ENCODE data around the gene STIM1.
"Not testable (repeated sequence)": the region's sequence is repeated elsewhere in the genome, so short reads cannot be mapped to it uniquely, and the experiment has no call there.

The STIM1 gene

DNA sequence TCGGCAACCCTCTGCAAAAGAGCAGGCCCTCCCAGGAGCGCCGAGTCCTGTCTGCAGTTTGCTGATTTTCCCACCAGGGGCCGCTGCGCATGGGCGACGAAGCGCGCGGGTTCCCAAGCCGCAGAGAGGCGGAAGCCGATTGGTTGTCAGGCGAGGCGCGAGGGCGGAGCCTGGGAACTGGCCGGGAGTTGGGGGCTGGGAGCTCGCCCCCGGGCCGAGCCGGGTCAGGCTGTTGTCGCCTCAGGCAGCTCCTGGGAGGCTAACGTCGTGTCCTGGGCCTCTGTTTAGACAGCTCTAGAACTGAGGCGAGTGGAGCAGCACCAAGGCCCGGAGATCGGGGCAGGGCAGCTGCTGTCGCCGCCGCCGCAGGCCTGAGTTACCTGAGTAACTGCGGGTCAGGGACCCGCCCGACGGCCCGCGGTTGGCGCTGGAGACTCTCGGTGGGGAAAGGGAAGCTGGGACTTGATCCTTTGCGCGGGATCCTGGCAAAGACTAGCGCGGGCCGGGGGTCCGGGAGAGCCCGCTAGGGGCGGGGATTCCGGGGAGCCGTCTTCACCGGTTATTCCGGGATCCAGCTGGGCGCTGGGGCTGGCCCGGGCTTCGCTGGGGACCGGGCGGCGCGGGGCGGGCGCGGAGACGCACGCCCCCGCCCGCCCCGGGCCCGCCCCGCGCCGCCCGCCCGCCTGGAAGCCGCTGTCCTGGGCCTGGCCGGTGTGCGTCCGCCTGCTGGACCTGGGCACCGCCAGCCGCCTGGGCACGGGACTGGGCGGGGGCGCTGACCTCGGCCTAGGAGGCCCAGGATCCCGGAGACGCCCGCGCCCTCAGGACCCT lies at the start of gene STIM1:
TSS of gene STIM1 (plus strand) at position 688 of the 831 bp plus-strand sequence. CDS start 607 bp downstream, outside the sequence.
- peak; percentile 98 for DNase-seq (ENCODE audit: low read depth in 1 of 2, low spot score in 1 of 2)

DNA sequence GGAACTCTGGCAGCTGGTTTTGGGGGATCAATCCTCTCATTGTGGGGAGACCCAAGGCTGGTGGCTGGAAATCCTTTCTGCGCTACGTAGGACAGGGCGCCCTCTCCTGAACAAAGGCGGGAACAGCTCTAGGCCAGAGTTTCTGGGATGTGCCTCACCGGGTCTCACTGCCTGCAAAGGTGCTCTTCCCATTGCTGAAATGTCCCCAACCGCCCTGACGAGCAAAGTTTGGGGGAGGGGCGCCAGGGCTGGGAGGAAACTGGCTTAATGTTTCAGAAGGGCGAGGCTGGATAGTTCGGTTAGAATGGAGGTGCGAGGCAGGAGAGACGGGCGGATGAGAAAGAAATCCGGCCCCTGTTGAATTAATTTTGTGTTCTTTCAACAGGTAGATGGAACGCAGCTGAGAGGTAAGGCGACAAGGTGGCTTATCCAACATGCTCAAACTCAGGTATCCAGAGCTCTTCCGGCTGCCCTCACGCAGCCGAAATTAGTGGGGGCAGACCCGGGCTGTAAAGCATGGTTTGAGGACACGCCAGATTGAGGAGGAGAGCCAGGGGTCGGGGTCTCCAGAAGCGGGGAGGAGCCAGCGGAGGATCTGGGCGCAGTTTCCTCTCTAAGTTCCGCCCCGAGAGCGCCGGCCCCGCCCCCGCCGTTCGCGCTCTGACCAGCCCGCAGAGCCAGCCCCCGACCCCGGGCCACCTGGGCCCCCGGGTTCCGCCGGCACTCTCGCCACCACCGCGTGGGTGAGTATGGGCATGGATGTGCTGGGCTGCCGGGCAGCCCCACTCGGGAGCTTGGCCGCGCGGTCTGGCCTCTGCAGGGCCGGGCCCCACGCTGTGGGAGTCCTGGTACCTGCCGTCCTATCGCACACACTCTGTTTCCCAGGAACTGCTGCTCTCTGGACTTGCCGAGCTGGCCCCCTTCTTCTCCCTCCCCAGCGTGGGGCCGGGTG lies 47.3 kb upstream of the STIM1 start, which contains the start of gene PGAP2:
TSS of gene PGAP2 (plus strand) at position 652 of the 952 bp plus-strand sequence. CDS start 2,700 bp downstream, outside the sequence.
- no peak for DNase-seq (ENCODE audit: low read depth in 1 of 2, low spot score in 1 of 2)

DNA sequence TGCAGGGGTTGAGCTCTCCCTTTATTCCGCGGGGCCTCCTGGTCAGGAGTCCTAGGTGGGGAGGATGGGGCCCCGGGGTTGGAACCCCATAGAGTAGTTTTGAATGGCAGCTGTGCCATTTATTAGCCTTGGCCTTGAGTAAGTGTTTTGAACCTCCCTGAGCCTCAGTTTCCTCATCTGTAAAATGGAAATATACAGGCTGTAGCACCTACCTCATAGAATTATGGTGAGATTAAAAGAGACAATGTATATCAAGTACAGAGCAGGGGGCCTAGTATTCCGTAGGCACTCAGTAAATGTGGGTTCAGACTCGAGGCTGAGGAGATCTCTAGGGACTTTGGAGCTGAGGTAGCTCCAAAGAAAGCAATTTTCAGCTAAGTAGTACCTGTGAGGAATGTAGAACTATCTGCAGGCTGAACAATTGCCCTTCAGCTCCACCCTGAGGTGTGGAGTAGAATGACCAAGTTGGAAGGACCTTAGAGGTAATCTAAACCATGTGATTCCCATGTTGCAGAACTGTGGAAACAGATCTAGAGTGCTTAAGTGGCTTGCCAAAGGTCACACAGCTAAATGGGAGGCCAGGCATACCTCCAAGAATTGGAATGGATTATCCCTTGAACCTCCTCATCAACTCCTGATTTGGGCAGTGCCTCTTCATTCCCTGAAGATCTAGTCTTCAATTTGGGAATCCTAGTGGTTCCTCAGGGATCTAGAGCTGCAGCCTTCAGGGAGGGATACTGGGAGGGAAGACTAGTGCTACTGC lies 46.4 kb upstream of the STIM1 start:
- no peak for DNase-seq (ENCODE audit: low read depth in 1 of 2, low spot score in 1 of 2)

DNA sequence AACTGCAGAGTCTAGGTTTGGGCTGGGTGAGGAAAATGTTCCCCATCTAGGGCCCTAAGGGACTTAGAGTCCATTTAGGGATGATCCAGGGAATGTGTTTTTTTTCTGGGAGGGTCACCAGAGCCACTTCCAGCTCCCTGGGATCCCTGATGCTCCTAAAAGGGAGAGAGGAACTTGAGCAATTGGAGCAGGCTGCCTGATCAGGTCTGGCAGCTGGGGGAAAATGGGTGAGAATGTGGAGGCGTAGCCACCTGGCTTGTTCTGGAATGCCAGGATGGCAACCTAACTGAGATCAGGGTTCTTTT lies 45.9 kb upstream of the STIM1 start:
- no peak for DNase-seq (ENCODE audit: low read depth in 1 of 2, low spot score in 1 of 2)

DNA sequence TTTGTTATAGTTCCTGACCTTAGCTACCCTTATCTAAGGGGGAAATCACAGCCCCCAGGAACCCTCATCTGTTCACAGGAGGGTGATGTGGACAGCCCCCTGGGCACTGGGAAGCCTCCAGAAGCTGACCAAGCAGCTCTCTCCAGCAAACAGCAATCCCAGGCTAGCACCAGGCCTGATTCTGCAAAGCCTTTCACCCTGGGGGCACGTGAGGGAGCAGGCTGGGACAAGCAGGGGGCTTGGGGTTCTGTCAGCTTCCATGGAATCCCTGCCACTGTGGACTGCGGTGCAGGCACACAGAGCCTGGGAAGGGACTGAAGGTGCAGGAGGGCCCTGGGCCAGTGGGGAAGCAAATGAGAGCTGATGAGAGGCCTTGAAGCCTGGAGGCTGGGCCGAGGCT lies 45.0 kb upstream of the STIM1 start:
- no peak for DNase-seq (ENCODE audit: low read depth in 1 of 2, low spot score in 1 of 2)

DNA sequence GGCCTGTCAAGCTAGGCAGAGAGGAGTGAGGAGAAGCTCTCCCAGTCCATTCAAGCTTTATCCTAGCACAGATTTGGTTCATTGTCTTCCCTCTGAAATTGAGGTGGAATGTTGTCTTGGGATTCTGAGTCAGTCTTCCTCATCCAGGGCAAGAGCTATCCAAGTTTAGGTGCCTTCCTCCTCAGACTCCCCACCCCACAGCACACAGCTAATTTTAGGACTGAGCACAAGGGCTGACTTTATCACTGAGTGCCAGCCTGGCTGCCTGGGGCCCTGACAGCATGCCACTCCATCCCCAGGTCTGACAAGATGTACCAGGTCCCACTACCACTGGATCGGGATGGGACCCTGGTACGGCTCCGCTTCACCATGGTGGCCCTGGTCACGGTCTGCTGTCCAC lies 44.5 kb upstream of the STIM1 start:
- DNase-seq (ENCODE audit: low read depth in 1 of 2, low spot score in 1 of 2): no peak

DNA sequence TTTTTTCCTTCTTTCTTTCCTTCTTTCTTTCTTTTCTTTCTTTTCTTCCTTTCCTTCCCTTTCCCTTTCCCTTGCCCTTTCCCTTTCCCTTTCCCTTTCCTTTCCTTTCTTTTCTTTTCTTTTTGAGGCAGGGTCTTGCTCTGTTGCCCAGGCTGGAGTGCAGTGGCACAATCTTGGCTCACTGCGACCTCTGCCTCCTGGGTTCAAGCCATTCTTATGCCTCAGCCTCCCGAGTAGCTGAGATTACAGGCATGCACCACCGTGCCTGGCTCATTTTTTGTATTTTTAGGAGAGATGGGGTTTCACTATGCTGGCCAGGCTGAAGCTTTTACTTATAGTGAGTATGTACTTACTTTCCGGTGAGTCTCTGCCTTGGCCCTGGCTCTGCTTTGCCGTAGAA lies 40.6 kb upstream of the STIM1 start:
- DNase-seq (ENCODE audit: low read depth in 1 of 2, low spot score in 1 of 2): not testable (repeated sequence)

DNA sequence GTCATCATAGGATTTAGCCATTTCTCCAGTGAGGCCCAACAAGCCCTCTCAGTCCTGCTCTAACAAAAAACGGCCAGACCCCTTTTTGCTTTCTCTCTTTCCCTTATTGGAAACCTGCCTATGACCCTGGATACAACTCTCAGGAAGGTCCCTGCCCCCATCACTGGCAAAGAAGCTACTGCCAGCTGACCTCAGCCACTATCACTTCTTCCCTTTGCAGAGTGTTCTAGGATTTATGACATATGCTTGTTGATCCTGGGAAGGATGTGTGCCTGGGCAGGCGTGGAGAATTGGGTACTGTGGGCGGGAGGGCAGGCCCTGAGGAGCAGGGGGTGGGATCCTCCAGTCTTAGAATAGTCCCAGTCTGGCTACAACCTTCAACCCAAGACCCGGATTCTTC lies 39.6 kb upstream of the STIM1 start:
- DNase-seq (ENCODE audit: low read depth in 1 of 2, low spot score in 1 of 2): no peak

DNA sequence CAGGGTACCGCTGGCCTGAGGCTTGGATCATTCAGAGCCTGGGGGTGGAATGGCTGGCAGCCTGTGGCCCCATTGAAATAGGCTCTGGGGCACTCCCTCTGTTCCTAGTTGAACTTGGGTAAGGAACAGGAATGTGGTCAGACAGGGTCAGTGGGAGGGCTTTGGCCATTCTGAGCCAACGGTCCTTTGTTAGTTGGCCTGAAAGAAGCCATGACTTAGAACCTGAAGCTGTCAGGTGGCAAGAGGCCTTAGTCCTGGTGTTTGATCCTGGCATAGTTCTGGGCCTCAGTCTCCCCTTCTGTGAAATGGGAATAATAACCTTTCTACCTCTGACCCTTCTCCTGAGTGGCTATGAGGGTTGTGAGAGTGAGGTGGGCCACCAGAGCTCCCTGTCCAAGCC lies 38.8 kb upstream of the STIM1 start:
- DNase-seq (ENCODE audit: low read depth in 1 of 2, low spot score in 1 of 2): no peak

DNA sequence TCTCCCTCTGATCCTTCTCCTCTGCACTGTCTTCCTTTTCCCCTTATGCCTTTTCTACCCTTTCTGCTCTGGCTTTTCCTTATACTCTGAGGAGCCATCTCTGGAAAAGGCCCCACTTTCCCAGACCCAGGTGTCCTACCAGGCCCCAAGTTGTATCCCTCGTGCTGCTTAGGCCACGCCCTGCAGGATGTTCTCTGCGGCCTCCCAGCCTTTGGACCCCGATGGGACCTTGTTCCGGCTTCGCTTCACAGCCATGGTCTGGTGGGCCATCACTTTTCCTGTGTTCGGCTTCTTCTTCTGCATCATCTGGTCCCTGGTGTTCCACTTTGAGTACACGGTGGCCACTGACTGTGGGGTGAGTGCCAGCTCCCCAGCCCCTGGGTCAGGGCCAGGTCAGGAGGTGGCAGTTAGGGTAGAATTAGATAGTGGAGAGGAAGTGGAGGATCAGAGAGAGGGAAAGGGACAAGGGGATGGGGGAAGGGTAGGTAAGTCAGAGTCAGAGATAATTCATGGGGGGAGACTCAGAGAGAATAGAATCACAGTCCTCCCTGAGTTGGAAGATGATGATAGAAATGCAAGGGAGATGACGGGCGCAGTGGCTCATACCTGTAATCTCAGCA lies 38.2 kb upstream of the STIM1 start:
- DNase-seq (ENCODE audit: low read depth in 1 of 2, low spot score in 1 of 2): no peak

DNA sequence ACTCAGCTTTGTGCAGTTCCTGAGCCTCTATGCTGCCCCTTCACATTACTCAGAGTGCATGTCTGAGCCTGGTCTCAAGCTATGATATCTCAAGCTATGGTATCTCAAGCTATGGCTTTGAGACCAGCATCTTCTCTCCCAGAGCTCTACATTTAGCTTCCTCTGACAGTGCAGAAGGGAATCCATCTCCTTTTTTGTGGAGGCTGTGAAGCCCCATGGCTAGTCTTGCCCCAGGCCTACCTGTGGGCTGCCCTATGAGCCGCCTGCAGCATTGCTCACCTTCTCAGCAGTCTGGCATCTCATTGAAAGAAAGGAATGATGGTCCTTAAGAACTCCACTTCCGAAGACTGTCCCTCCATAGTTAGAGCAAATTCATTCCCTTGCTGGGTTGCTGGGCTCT lies 34.5 kb upstream of the STIM1 start:
- no peak for DNase-seq (ENCODE audit: low read depth in 1 of 2, low spot score in 1 of 2)

DNA sequence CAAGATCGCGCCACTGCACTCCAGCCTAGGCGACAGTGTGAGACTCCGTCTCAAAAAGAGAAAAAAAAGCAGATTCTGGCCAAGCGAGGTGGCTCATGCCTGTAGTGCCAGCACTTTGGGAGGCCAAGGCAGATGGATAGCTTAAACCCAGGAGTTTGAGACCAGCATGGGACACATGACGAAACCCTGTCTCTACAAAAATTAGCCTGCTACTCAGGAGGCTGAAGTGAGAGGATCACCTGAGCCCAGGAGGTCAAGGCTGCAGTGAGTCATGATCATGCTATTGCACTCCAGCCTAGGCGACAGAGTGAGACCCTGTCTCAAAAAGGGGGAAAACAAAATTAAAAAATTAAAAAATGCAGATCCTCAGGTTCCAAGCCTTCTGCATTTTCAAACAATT lies 33.2 kb upstream of the STIM1 start:
- no peak for DNase-seq (ENCODE audit: low read depth in 1 of 2, low spot score in 1 of 2)

DNA sequence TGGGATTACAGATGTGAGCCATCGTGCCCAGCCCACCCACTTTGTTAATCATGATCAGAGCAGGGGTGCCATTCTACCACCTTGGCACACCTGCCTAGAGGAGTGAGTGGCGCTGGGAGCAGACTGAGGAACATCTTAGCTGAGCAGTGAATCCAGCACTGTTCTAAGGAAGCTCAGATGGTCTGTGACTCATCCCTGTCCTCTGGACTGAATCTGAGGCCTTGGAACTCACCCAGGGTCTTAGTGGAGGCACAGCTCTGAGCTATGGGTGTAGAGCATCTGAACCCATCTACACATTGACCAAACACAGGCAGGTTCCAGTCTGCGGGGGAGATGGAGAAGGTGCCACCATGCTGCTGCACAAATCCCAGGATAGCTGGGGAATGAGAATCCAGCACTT lies 32.2 kb upstream of the STIM1 start:
- DNase-seq (ENCODE audit: low read depth in 1 of 2, low spot score in 1 of 2): no peak

DNA sequence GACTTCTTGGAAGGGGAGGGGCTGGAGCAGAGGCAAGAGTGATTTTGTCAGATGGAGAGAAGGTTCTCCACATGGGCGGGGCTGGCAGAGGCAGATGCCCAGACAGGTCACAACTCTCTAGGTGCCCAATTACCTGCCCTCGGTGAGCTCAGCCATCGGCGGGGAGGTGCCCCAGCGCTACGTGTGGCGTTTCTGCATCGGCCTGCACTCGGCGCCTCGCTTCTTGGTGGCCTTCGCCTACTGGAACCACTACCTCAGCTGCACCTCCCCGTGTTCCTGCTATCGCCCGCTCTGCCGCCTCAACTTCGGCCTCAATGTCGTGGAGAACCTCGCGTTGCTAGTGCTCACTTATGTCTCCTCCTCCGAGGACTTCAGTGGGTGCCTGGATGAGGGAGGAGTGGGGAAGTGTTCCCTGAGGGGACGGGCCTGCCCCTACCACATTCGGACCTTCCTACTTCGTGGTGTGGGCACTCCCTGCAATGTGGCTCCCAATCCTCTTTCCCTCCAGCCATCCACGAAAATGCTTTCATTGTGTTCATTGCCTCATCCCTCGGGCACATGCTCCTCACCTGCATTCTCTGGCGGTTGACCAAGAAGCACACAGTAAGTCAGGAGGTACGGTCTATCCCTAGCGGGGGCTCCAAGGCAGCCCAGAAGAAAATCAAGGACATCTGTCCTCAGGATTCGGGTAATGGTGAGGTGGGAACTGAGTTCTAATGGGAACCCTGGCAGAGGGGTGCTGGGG lies 31.5 kb upstream of the STIM1 start:
- DNase-seq (ENCODE audit: low read depth in 1 of 2, low spot score in 1 of 2): no peak

DNA sequence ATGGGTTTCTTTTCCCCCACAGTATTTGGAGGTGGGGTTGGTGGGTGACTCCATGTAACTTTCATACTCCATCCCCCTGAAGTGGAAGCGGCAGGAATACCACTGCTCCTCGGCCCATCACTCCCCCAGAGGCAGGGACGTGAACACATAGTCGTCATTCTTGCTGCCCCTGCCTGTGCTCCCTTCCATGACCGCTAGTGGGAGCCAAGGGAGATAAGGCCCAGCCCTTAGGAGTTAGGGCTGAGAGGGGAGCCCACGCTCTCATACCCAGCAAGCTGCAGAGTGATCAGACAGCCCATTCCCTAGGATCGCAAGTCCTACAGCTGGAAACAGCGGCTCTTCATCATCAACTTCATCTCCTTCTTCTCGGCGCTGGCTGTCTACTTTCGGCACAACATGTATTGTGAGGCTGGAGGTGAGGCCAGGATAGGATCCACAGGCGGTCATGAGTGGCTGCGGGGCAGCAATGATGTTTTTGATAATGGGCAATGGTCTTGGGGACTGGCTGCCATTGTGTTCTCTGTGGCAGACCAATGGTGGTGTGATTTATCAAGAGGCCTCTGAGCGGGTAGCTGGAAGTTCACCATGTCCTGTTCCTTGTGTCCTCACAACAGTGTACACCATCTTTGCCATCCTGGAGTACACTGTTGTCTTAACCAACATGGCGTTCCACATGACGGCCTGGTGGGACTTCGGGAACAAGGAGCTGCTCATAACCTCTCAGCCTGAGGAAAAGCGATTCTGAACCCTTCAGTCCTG lies 30.6 kb upstream of the STIM1 start:
- DNase-seq (ENCODE audit: low read depth in 1 of 2, low spot score in 1 of 2): peak; percentile 55 to 66

DNA sequence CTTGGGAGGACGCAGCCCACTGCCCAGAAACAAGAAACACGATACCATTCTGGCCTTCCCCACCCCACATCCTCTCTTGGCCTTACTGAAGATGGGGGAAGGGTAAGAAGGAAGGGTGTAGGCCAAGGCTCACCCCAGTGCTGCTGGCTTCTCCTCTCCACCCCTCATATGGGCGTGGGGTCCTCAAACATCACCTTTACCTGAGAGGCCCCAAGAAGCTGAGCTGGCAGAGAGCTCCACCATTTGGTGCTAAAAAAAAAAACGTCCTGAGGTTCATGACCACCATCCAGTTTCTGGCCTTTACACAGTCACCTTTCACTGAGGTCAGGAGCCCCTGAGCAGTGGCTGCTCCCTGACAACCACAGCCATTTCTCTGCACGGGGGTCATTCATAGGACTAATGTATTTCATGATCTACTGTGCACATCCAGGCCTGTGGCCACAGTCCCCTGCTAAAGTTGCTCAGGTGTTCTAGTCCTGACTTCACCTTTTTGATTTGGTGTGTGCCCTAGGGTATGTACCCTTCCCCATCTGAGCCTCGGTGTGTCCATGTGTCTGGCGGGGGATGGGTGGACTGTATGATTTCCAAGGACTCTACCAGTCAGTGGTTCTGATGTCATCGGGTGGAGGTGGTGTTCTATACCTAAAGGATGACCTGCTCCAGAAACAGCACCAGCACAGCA lies 29.9 kb upstream of the STIM1 start:
- no peak for DNase-seq (ENCODE audit: low read depth in 1 of 2, low spot score in 1 of 2)

DNA sequence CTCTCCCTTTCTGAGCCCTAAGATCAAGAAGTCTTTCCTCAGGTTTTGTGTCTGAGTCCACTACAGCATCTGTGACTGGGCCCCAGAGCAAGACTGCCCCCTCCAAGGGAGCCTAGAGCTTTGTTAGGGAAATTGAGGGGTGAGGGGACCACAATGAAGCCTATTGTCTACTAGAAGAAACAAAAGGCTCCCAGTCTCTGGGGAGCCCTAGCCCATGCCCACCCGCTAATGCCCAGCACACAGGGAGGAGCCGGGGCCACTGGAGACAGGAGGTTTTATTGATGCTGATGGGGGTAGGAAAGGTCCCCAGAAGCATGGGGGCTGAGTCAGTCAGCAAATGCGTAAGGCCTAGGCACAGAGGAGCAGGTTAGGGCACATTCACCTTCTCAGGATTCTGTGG lies 28.7 kb upstream of the STIM1 start:
- no peak for DNase-seq (ENCODE audit: low read depth in 1 of 2, low spot score in 1 of 2)

DNA sequence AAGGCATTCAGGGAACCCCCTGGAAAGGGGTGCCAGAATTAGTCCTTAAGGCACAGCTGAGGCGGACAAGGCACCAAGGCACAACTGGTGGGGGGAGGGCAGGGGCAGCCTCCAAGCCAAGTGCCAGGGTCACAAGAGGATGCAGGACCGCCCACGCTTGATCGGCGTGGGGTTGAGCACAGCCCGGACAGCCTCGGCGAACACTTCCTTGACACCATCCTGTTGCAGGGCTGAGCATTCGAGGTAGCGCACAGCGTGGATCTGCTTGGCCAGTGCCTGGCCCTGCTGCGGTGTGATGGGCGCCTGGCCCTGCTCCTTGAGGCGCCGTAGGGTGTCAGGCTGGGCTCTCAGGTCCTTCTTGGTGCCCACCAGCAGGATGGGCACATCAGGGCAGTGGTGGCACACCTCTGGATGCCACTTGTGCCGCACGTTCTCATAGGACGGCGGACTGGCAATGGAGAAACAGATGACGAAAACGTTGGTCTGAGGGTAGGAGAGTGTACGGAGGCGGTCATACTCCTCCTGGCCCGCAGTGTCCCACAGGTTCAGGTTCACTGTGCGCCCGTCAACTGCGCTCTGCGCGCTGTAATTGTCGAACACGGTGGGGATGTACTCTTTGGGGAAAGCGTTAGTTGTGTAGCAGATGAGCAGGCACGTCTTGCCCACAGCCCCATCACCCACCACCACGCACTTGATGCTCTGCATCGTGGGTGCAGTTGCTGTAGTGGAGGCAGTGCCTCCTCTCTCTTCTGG lies 27.9 kb upstream of the STIM1 start:
- no peak for DNase-seq (ENCODE audit: low read depth in 1 of 2, low spot score in 1 of 2)
